ENCODE measurements around the gene CTBP2.

- no peak for TF ChIP-seq CTCF (IDR thresholded peaks at IDR 0.05)
- TF ChIP-seq POLR2A (IDR thresholded peaks at IDR 0.05; ENCODE audit: low read depth): no peak
- TF ChIP-seq POLR2AphosphoS5 (IDR thresholded peaks at IDR 0.05): no peak
- no peak for TF ChIP-seq EP300 (IDR thresholded peaks at IDR 0.05)
Observed at GRCh38 chr10:125015356-125015944, 144.9 kb downstream of the CTBP2 start.
